ENCODE measurements around the gene ZNF35. TPM values are rescaled to one million over a fixed set of nuclear protein-coding genes. Genes with fewer than 3 reads are reported as not detected.
A peak's percentile ranks its signal among the peaks of the same experiment; 100 is the strongest.
"Not testable (repeated sequence)": the region's sequence is repeated elsewhere in the genome, so short reads cannot be mapped to it uniquely, and the experiment has no call there.

Gene ZNF35
- total RNA-seq, 1 donor = 6.4 TPM

- no peaks in the 10 kb centered on the region for H3K4me1 ChIP-seq (ENCODE audit: insufficient read depth, low read length)
- no peak overlapping the region for H3K4me3 ChIP-seq (ENCODE audit: low read length)
- no peaks in the 10 kb centered on the region for H3K27me3 ChIP-seq (ENCODE audit: insufficient read depth, low read length)
- H3K9me3 ChIP-seq (ENCODE audit: low read depth, low read length) = peaks cover 5% of the 10 kb centered on the region
These were observed 21.2 kb downstream of the ZNF35 start for GRCh38 chr3:44669760-44670159.

GRCh38 chr3:44673466-44673865 is 24.9 kb downstream of the ZNF35 start:
- not testable (repeated sequence) for H3K4me3 ChIP-seq (ENCODE audit: low read length); H3K9me3 ChIP-seq (ENCODE audit: low read depth, low read length); H3K27me3 ChIP-seq (ENCODE audit: insufficient read depth, low read length)

GRCh38 chr3:44674211-44674610 is 25.7 kb downstream of the ZNF35 start:
- Histone ChIP-seq H3K27me3 (ENCODE audit: insufficient read depth, low read length) (no peaks in the 10 kb centered on the region), H3K9me3 (ENCODE audit: low read depth, low read length) (no peaks in the 10 kb centered on the region), H3K4me3 (ENCODE audit: low read length) (no peak overlapping the region), H3K4me1 (ENCODE audit: insufficient read depth, low read length) (no peaks in the 10 kb centered on the region)

More at GRCh38 chr3:44673466-44673865, 24.9 kb downstream of the ZNF35 start:
- H3K4me1 ChIP-seq (ENCODE audit: insufficient read depth, low read length) = not testable (repeated sequence)

GRCh38 chr3:44678480-44679116 is 30.1 kb downstream of the ZNF35 start:
- H3K4me3 ChIP-seq (ENCODE audit: low read length) = no peak overlapping the region

GRCh38 chr3:44680921-44681455 is 32.5 kb downstream of the ZNF35 start:
- H3K4me3 ChIP-seq (ENCODE audit: low read length) = no peak overlapping the region
- no peaks in the 10 kb centered on the region for H3K27me3 ChIP-seq (ENCODE audit: insufficient read depth, low read length)
- H3K4me1 ChIP-seq (ENCODE audit: insufficient read depth, low read length) = peaks cover 10% of the 10 kb centered on the region
- peaks cover 16% of the 10 kb centered on the region for H3K9me3 ChIP-seq (ENCODE audit: low read depth, low read length)

More at GRCh38 chr3:44678480-44679116, 30.1 kb downstream of the ZNF35 start:
- no peaks in the 10 kb centered on the region for H3K27me3 ChIP-seq (ENCODE audit: insufficient read depth, low read length)
- H3K9me3 ChIP-seq (ENCODE audit: low read depth, low read length) = peaks cover 12% of the 10 kb centered on the region
- H3K4me1 ChIP-seq (ENCODE audit: insufficient read depth, low read length) = no peaks in the 10 kb centered on the region

- peaks cover 10% of the 10 kb centered on the region for H3K4me1 ChIP-seq (ENCODE audit: insufficient read depth, low read length)
- H3K4me3 ChIP-seq (ENCODE audit: low read length) = no peak overlapping the region
- H3K27me3 ChIP-seq (ENCODE audit: insufficient read depth, low read length) = no peaks in the 10 kb centered on the region
- peaks cover 16% of the 10 kb centered on the region for H3K9me3 ChIP-seq (ENCODE audit: low read depth, low read length)
These were observed 33.8 kb downstream of the ZNF35 start for GRCh38 chr3:44682182-44682896.

- H3K4me3 ChIP-seq (ENCODE audit: low read length) = peak overlapping the region; percentile 52
- H3K9me3 ChIP-seq (ENCODE audit: low read depth, low read length) = peaks cover 16% of the 10 kb centered on the region
- peaks cover 10% of the 10 kb centered on the region for H3K4me1 ChIP-seq (ENCODE audit: insufficient read depth, low read length)
- H3K27me3 ChIP-seq (ENCODE audit: insufficient read depth, low read length) = peaks cover 15% of the 10 kb centered on the region
These were observed 36.7 kb downstream of the ZNF35 start for GRCh38 chr3:44685128-44685800.

- Histone ChIP-seq H3K4me3 (ENCODE audit: low read length) (no peak overlapping the region), H3K27me3 (ENCODE audit: insufficient read depth, low read length) (peaks cover 25% of the 10 kb centered on the region), H3K9me3 (ENCODE audit: low read depth, low read length) (peaks cover 11% of the 10 kb centered on the region), H3K4me1 (ENCODE audit: insufficient read depth, low read length) (peaks cover 10% of the 10 kb centered on the region)
These were observed 39.4 kb downstream of the ZNF35 start for GRCh38 chr3:44687898-44688297.

Other genes with a start within 250 kb of the ZNF35 start
- gene ZNF445, start 171.1 kb upstream of the ZNF35 start, total RNA-seq = 2.8 TPM
- 0.42 TPM for gene ZKSCAN7, start 93.5 kb upstream of the ZNF35 start, total RNA-seq
- 0.21 TPM for gene ZNF660, start 63.8 kb upstream of the ZNF35 start, total RNA-seq
- gene ZNF197, start 23.7 kb upstream of the ZNF35 start, total RNA-seq = 3.4 TPM
- gene ZNF502, start 63.9 kb downstream of the ZNF35 start, total RNA-seq = 1.6 TPM
- gene ZNF501, start 80.9 kb downstream of the ZNF35 start, total RNA-seq = 0.21 TPM
- 17.0 TPM for gene KIAA1143, start 112.9 kb downstream of the ZNF35 start, total RNA-seq
- gene KIF15, start 113.1 kb downstream of the ZNF35 start, total RNA-seq = 1.5 TPM
- 3.7 TPM for gene TMEM42, start 213.2 kb downstream of the ZNF35 start, total RNA-seq
- not detected for gene TGM4, start 225.9 kb downstream of the ZNF35 start, total RNA-seq